Stimulated activated CD4-positive, alpha-beta T cell treated with anti-CD3 and anti-CD28 coated beads, Interleukin-15, amount 100 ng/mL, for 24 hours (primary cell): Measurements from ENCODE around the gene SLCO4C1.
A peak's percentile ranks its signal among the peaks of the same experiment; 100 is the strongest.
"Not testable (repeated sequence)": the region's sequence is repeated elsewhere in the genome, so short reads cannot be mapped to it uniquely, and the experiment has no call there.

ENCODE experiments used
- DNase-seq: peaks from one replicate; pipeline ENCODE4 v3.0.0-alpha.2; 2020

The SLCO4C1 gene

DNA sequence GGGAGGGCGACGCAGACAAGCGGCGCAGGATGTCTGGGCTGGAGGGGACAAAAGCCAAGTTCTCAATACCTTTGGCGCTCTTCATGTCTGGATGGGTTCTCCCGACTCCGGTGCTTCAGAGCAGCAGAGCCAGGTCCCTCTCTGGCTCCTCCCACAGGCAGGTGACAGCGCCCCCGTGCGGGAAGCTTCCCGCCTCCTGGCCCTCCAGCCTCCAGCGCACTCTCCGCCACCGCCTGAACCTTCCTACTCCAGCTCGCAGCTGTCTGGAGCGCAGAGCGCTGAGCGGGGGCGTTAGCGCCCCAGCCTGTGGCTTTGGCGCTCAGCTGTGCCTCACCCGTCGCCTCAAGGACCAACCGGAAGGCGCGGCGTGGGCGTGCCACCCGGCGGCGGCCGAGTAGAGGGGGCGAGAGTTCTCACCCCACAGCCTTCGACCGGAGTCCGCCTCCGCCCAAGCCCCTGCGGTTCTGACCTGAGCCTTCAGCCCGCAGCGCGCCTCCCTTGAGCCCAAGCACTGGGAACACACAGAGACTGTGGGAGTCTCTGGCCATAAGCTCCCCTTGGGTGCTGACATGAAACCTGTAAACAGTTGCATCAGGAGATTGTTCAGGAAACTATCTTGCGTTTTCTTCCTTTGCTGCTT, at the start of gene SLCO4C1:
TSS of gene SLCO4C1 (minus strand) at position 107 of the 640 bp plus-strand sequence. CDS start at position 85, 22 bp downstream.
- peak; percentile 83 for DNase-seq

DNA sequence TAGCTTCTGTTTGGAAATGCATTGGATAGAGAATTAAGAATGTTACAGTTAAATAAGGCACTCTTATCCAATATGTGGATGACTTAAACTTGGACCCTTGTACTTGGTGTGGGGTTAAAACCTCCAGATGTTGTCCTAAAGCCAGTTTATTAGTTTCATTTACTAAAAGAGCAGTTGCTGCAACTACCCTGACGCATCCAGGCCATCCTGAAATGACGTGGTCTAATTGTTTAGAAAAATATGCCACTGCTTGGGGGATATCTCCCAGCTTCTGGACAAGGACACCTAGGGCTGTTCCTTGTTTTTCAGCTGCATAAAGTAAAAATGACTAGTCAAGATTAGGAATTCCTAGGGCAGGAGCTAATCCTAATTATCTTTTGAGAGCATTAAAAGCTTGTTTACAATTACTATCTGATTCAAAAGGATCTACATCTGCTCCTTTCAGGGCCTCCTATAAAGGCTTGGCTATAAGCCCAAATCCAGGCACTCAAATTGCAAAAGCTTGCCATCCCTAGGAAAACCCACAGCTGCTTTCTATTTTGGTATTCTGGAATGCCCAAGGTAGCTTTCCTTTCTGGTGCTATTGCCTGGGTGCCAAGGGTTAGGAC, 45.7 kb upstream of the SLCO4C1 start:
- no peak for DNase-seq

DNA sequence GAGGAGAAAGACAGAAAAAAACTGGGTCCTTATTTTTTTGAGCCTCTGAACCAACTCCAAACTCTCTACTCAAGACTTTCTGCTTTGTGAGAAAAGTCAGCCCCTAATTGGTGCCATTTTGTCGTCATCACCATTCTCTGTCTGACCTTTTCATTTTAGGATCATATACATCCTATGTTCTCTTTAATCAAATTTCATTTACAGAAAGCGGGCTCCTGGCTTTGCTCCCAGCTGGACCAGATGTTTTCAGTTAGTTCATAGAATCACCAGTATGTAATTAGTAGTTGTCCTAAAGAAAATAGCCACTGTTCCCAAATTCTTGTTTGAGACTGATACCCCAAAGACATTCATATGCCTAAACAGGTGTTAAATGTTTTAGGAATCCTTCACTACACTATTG, 28.6 kb upstream of the SLCO4C1 start:
- DNase-seq, result no peak

DNA sequence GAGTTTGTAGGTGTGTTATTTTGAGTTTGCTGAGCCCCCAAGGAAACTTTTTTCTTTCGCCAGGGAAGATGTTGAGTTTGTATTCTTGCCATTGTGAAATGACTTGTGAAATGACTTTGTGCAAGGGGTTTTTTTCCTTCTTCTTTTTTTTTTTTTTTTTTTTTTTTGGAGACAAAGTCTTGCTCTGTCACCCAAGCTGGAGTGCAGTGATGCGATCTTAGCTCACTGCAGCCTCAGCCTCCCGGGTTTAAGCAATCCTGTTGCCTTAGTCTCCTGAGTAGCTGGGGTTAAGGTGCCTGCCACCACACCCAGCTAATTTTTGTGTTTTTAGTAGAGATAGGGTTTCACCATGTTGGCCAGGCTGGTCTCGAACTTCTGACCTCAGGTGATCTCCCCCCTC, 22.7 kb upstream of the SLCO4C1 start:
- DNase-seq, result not testable (repeated sequence)

GRCh38 chr5:102314328-102314727, 18.2 kb upstream of the SLCO4C1 start:
- DNase-seq, result no peak

GRCh38 chr5:102313912-102314311, 17.8 kb upstream of the SLCO4C1 start:
- no peak for DNase-seq

GRCh38 chr5:102312586-102313370, 16.7 kb upstream of the SLCO4C1 start:
- no peak for DNase-seq

DNA sequence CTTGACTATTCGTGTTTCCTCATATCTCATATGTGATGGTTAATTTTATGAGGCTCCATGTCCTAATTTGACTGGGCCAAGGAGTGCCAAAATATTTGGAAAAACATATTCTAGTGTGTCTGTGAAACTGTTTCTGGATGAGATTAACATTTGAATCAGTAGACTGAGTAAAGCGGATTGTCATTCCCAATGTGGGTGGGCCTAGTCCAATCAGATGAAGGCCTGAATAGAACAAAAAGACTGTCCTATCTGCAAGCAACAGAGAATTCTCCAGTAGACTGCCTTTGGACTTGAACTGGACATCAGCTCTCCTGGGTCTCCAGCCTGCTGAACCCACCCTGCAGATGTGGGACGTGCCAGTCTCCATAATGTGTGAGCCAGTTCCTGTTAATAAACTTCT, 13.5 kb upstream of the SLCO4C1 start:
- no peak for DNase-seq

GRCh38 chr5:102307232-102307631, 11.1 kb upstream of the SLCO4C1 start:
- no peak for DNase-seq

- DNase-seq, result no peak
Measured at GRCh38 chr5:102306121-102306520, 10.0 kb upstream of the SLCO4C1 start.

- DNase-seq, result no peak
Measured at GRCh38 chr5:102295534-102296177, 428 bp downstream of the SLCO4C1 start.

GRCh38 chr5:102294886-102295395, 1.1 kb downstream of the SLCO4C1 start:
- no peak for DNase-seq

DNA sequence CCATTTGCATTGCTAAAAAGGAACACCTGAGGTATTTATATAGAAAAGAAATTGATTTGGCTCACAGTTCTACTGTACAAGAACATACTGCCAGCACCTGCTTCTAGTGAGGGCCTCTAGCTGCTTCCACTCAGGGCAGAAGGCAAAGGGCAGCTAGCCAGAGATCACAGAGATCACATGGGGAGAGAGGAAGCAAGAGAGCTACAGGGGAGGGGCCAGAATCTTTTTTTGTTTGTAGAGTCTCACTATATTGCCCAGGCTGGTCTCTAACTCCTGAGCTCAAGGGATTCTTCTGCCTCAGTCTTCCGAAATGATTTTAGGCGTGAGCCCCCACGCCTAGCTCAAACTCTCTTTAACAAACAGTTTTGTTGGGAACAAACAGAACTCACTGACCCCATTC, 6.1 kb downstream of the SLCO4C1 start:
- no peak for DNase-seq

DNA sequence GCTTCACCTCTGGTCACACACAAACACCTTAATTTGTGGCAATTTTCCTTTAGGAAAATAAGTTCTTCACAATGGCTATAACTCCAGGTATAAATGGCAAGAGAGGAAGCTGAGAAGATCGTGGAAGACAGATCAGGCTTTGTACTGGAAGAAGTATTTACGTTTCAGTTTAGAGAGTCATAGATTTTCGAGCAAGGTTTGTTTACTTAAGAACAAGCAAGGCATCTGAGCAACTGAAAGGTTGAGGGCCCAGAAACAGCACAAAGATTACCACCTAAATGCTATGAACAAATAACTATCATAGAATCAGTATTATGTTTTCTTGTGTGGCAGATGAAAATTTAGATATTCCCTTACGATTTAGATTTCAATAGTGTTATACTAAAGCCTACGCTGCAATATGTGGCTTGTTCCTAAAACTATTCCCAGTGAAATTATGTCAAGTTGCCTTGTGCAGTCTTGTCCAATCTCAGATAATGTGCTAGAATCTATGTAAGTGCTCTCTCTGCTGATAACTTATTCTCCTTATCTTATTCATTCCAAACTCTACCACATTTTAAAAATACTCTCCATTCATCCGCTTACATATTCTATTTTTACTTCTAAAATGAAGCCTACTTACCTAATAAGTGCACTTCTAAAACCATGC, 6.7 kb downstream of the SLCO4C1 start:
- DNase-seq, result no peak

DNA sequence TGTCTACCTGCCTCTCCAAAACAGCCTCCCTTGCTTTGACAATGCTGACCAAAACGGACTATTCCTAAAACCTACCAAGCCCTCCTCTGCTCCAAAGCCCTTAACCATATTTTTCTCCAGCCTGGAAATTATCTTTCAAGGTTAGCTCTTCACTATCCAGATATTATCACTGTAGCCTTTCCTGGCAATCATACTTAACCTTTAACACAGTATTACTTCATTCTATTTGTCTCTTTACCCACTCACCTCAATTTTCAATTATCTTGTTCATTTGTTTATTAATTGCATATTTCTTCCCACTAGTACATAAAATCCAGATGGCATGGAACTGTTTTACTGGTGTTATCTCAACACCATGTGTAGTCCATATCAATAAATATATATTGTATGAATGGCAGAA, 7.5 kb downstream of the SLCO4C1 start:
- DNase-seq, result no peak

DNA sequence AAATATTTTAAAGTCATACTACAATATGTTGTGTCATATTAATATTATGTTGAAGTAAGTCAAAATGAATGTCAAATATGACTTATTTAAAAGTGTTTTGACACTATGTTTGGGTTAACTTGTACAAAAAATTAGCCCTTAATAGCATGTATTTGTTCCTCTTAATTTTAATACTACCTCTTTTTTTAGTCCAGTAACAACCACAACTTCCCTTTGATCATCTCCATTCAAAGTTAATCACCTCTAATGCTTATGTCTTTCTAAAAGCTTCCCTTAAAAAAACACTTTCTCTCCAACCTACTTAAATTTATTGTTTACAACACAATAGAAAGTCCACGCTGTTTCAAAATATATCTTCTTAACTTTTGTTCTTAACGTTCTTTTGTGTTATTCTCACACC, 9.6 kb downstream of the SLCO4C1 start:
- no peak for DNase-seq

GRCh38 chr5:102283102-102283797, 12.8 kb downstream of the SLCO4C1 start:
- no peak for DNase-seq

DNA sequence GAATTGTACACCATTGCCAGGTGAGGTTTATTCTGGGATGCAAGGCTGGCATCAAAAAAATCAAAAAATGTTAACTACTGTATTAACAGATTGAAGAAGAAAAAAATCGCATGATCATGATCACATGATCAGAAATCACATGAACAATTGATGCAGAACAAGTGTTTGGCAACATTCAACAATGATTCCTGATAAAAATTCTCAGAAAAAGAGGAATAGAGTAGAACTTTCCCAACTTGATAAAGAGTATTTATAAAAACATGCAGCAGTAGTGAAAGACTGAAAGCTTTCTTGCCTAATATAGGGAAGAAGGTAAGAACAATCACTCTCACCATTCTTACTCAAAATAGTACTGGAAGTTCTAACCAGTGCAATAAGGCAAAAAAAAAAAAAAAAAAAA, 16.4 kb downstream of the SLCO4C1 start:
- DNase-seq, result no peak

DNA sequence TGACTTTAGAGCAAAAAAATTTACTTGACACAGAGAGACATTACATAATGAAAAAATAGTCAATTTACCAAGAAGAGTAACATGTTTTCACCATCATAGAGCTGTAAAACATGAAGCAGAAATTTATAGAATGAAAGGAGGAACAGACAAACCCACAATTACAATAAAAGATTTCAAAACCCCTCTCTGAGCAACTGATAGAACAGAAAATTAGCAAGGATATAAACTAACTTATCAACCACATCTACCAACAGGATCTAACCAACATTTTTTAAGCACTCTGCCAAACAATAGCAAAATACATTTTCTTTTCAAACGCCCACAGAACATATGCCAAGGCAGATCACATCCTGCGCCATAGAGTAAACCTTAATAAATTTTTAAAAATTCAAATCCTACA, 17.9 kb downstream of the SLCO4C1 start:
- no peak for DNase-seq

GRCh38 chr5:102277144-102277543, 18.9 kb downstream of the SLCO4C1 start:
- DNase-seq, result no peak

GRCh38 chr5:102271759-102272158, 24.3 kb downstream of the SLCO4C1 start:
- no peak for DNase-seq

DNA sequence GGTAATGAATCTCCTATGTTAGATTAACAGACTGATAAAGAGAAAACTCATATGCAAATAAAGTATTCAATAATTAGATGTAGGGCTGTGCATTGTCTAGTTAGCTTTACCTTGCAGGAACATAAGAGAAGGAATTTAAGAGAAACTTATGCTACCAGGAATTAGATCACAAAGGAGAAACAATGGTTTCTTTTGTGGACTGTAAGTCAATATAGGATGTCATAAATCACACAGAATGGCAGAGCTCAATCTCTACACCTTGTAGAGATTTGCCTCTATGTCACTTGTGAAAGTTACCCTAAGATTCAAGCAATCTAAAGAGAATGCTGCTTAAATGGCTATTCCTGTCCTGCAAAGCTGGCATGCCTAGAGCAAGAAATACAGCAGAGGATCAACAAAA, 26.0 kb downstream of the SLCO4C1 start:
- DNase-seq, result no peak
